B cell (primary cell): Measurements from ENCODE around the gene CDK5R2. TPM values are rescaled to one million over a fixed set of nuclear protein-coding genes. Genes with fewer than 3 reads are reported as not detected.

Experiments used
- ATAC-seq: fragments of 200-7000 bp; cut with Tn5 transposase; one replicate; pipeline ENCODE4 v1.10.0; 2021; ENCODE audit warnings: low read depth, mild to moderate bottlenecking, moderate number of reproducible peaks, moderate library complexity
- CTCF ChIA-PET: fragments of 350-600 bp; sonication (Branson Sonifier 250); formaldehyde crosslinking; loops from one replicate; lab custom pipeline; 2021; ENCODE audit warnings: antibody characterized with exemption, inconsistent platforms; lab: Charles Lee
- POLR2A ChIA-PET: fragments of 350-600 bp; sonication (Branson Sonifier 250); formaldehyde crosslinking; loops from one replicate; lab custom pipeline; 2021; ENCODE audit warnings: antibody characterized with exemption; lab: Charles Lee
- DNase-seq: peaks from one replicate; pipeline ENCODE4 v3.0.0; 2013
- H2AFZ ChIP-seq: 2 replicates; pipeline ENCODE4 v1.6.1; 2012; ENCODE audit warnings: mild to moderate bottlenecking, low read depth, low read length; ENCODE audit not compliant: insufficient read depth, poor library complexity, severe bottlenecking
- H3K27ac ChIP-seq, 2 donors: 1 replicate in 1 of 2; 2 replicates in 1 of 2; pipeline ENCODE4 v1.5.1; 2012 to 2013; ENCODE audit warnings: low read length in 2 of 2, mild to moderate bottlenecking in 2 of 2, moderate library complexity in 1 of 2
- H3K27me3 ChIP-seq, 4 experiments: fragments of 200-600 bp in 1 of 4; sonication (generic) in 1 of 4; replicated peaks in 1 of 4; 1 replicate in 2 of 4; 2 replicates in 2 of 4; pipeline versions ENCODE4 v1.6.1 to v1.7.0; 2013 to 2016; ENCODE audit warnings: low read length in 3 of 4, mild to moderate bottlenecking in 2 of 4, mixed read lengths in 1 of 4, moderate library complexity in 1 of 4; ENCODE audit not compliant: insufficient read depth in 4 of 4, control insufficient read depth in 3 of 4; ENCODE audit errors: control extremely low read depth in 1 of 4
- H3K36me3 ChIP-seq, 2 experiments: replicated peaks in 1 of 2; 1 replicate in 1 of 2; 2 replicates in 1 of 2; pipeline versions ENCODE4 v1.6.1 to v1.7.1; 2013; ENCODE audit warnings: low read length in 1 of 2; ENCODE audit not compliant: insufficient read depth in 2 of 2, control insufficient read depth in 1 of 2; ENCODE audit errors: control extremely low read depth in 1 of 2, extremely low read depth in 1 of 2
- H3K4me1 ChIP-seq, 2 donors: fragments of 200-600 bp in 1 of 2; sonication (generic) in 1 of 2; 1 replicate in 1 of 2; 2 replicates in 1 of 2; pipeline versions ENCODE4 v1.5.1 to v1.6.1; 2013 to 2017; ENCODE audit warnings: low read length in 2 of 2; ENCODE audit not compliant: control insufficient read depth in 2 of 2, insufficient read depth in 2 of 2
- H3K4me2 ChIP-seq: replicated peaks from 2 replicates; pipeline ENCODE3; 2012; ENCODE audit warnings: mild to moderate bottlenecking, low read depth, low read length; ENCODE audit not compliant: poor library complexity, severe bottlenecking
- H3K4me3 ChIP-seq, 5 experiments: fragments of 200-600 bp in 1 of 5; sonication (generic) in 1 of 5; 1 replicate in 3 of 5; 2 replicates in 2 of 5; pipeline versions ENCODE4 v1.5.1 to v1.7.0; 2011 to 2016; ENCODE audit warnings: low read length in 4 of 5, mild to moderate bottlenecking in 4 of 5, low read depth in 2 of 5, control low read depth in 1 of 5, moderate library complexity in 1 of 5; ENCODE audit not compliant: insufficient read depth in 1 of 5; ENCODE audit errors: control extremely low read depth in 1 of 5, extremely low read depth in 1 of 5
- H3K79me2 ChIP-seq: fragments of 200-600 bp; sonication (generic); one replicate; pipeline ENCODE4 v1.6.0; 2016; ENCODE audit warnings: low read length; ENCODE audit not compliant: control insufficient read depth, insufficient read depth
- H3K9ac ChIP-seq: fragments of 200-600 bp; sonication (generic); 2 replicates; pipeline ENCODE4 v1.6.1; 2017; ENCODE audit warnings: mild to moderate bottlenecking, low read length, moderate library complexity
- H3K9me3 ChIP-seq, 3 donors: one replicate each; pipeline versions ENCODE4 v1.6.1 to v1.7.1; 2013; ENCODE audit warnings: low read length in 2 of 3; ENCODE audit not compliant: control insufficient read depth in 2 of 3, insufficient read depth in 1 of 3; ENCODE audit errors: control extremely low read depth in 1 of 3
- H4K20me1 ChIP-seq: 2 replicates; pipeline ENCODE4 v1.6.0; 2012; ENCODE audit warnings: mild to moderate bottlenecking, low read length; ENCODE audit not compliant: insufficient read depth, control insufficient read depth, poor library complexity, severe bottlenecking
- H3K27ac Mint-ChIP-seq: one replicate; pipeline ENCODE4 v1.8.0; 2021; ENCODE audit warnings: mixed read lengths
- H3K27me3 Mint-ChIP-seq: one replicate; pipeline ENCODE4 v1.8.0; 2021; ENCODE audit warnings: mixed read lengths
- H3K4me1 Mint-ChIP-seq: one replicate; pipeline ENCODE4 v1.8.0; 2021; ENCODE audit warnings: mixed read lengths
- H3K4me3 Mint-ChIP-seq: one replicate; pipeline ENCODE4 v1.8.0; 2021; ENCODE audit warnings: mixed read lengths
- H3K9me3 Mint-ChIP-seq: one replicate; pipeline ENCODE4 v1.8.0; 2022; ENCODE audit warnings: mixed read lengths; ENCODE audit not compliant: insufficient read depth
- CTCF ChIP-seq: fragments of 200-600 bp; IDR thresholded peaks from one replicate; pipeline ENCODE4 v1.8.0; 2022; ENCODE audit warnings: antibody characterized with exemption, mild to moderate bottlenecking
- EZH2 ChIP-seq: IDR thresholded peaks from 2 replicates; pipeline ENCODE4 v1.6.1; 2012; ENCODE audit warnings: borderline replicate concordance, low read depth, mild to moderate bottlenecking, moderate library complexity, low read length; ENCODE audit not compliant: insufficient read depth, poor library complexity, severe bottlenecking
- WGBS: methylation state at CpG from one replicate; pipeline ENCODE4 v1.1.5; 2013; ENCODE audit warnings: missing lambda C conversion rate; ENCODE audit not compliant: insufficient coverage; 5-methylcytosine and 5-hydroxymethylcytosine counted together
- intact Hi-C: fragments of 100-400 bp; cut with micrococcal nuclease; formaldehyde crosslinking; loops from one replicate; pipeline ENCODE4 v1.10.0; 2022
- polyA plus RNA-seq: library from polyadenylated mRNA; depleted of rRNA; stranded (reverse); fragments of >200 nt; gene quantifications from 2 replicates; pipeline ENCODE4 v1.2.3, GENCODE V29; 2012
- total RNA-seq, 2 donors: library from RNA; stranded (reverse); fragments of 120-200 nt in 1 of 2; gene quantifications; 1 replicate in 1 of 2; 2 replicates in 1 of 2; pipeline versions ENCODE4 v1.2.3 to v1.2.4, GENCODE V29; 2013 to 2022

CDK5R2 gene
- total and polyA plus RNA-seq, 2 donors (not counting 1 experiment from before 2014, with no cell fraction given) = not detected

- TF ChIP-seq CTCF = no peak
- no peak for TF ChIP-seq EZH2
- Mint-ChIP-seq H3K4me3 (no peak overlapping the region), H3K27me3 (peaks cover 59% of the 10 kb centered on the region), H3K4me1 (peaks cover 21% of the 10 kb centered on the region), H3K27ac (no peak overlapping the region), H3K9me3 (no peaks in the 10 kb centered on the region)
- no peaks in the 10 kb centered on the region for H3K36me3 ChIP-seq
- no peak overlapping the region for H3K4me3 ChIP-seq
- H3K4me2 ChIP-seq = no peak overlapping the region
- DNase-seq (peak; percentile 62), ATAC-seq (no peak)
- H4K20me1 ChIP-seq = no peaks in the 10 kb centered on the region
- H3K27me3 ChIP-seq = peaks cover 0 to 66% (median 46%) of the 10 kb centered on the region in 4 experiments
- peaks cover 24 to 39% of the 10 kb centered on the region in 2 donors for H3K4me1 ChIP-seq
- CTCF ChIA-PET = interaction anchor here (3.2 kb wide), 1 partner anchor 87 kb away, joined by 12 read pairs; no protein-coding TSS in a partner anchor
- no peaks in the 10 kb centered on the region for H3K79me2 ChIP-seq
- no peak overlapping the region for H3K27ac ChIP-seq
- no peak overlapping the region for H2AFZ ChIP-seq
- POLR2A ChIA-PET = no interaction called here
- H3K9me3 ChIP-seq = peaks cover 0 to 36% (median 3%) of the 10 kb centered on the region in 3 donors
- H3K9ac ChIP-seq = no peak overlapping the region
- WGBS = 8% methylated on average over 42 of the region's 42 CpGs
- intact Hi-C loops = no loop called here
Observed at GRCh38 chr2:218962859-218963492, 3.5 kb downstream of the CDK5R2 start.

GRCh38 chr2:218963601-218964000 lies 4.1 kb downstream of the CDK5R2 start:
- Histone ChIP-seq H3K4me3 (no peak overlapping the region), H2AFZ (no peak overlapping the region), H3K27ac (no peak overlapping the region), H3K9ac (no peak overlapping the region), H3K4me2 (no peak overlapping the region), H4K20me1 (no peaks in the 10 kb centered on the region), H3K36me3 (no peaks in the 10 kb centered on the region), H3K4me1 (peaks cover 24 to 39% of the 10 kb centered on the region in 2 donors), H3K79me2 (no peaks in the 10 kb centered on the region), H3K27me3 (peaks cover 0 to 64% (median 47%) of the 10 kb centered on the region in 4 experiments), H3K9me3 (peaks cover 0 to 36% (median 3%) of the 10 kb centered on the region in 3 donors)
- H3K27me3 Mint-ChIP-seq = peaks cover 55% of the 10 kb centered on the region
- POLR2A ChIA-PET = no interaction called here
- WGBS = 52% methylated on average over 2 of the region's 5 CpGs
- intact Hi-C loops = no loop called here
- H3K4me3 Mint-ChIP-seq = no peak overlapping the region
- CTCF ChIA-PET = interaction anchor here (0.5 to 3.2 kb wide), 3 partner anchors 17 to 192 kb away, joined by 3 to 16 read pairs (median 12); no protein-coding TSS in a partner anchor
- no peaks in the 10 kb centered on the region for H3K9me3 Mint-ChIP-seq
- peaks cover 19% of the 10 kb centered on the region for H3K4me1 Mint-ChIP-seq
- ATAC-seq = no peak
- TF ChIP-seq EZH2 = no peak
- no peak for TF ChIP-seq CTCF
- no peak for DNase-seq
- no peak overlapping the region for H3K27ac Mint-ChIP-seq
